Kidney (tissue), 14 donors: ENCODE measurements around the gene HTR3B. TPM values are rescaled to one million over a fixed set of nuclear protein-coding genes. Genes with fewer than 3 reads are reported as not detected.
"Not testable (repeated sequence)": the region's sequence is repeated elsewhere in the genome, so short reads cannot be mapped to it uniquely, and the experiment has no call there.

Experiments used
- DNase-seq, 5 donors: peaks; one replicate each; pipeline ENCODE4 v3.0.0-alpha.2; 2013 to 2020
- FAIRE-seq: peaks from 2 replicates; lab custom pipeline; 2012; peaks lifted over from hg19 to GRCh38; lab: Jason Lieb, UNC
- H3K27ac ChIP-seq, 2 donors: one replicate each; pipeline ENCODE4 v1.7.0; 2013; ENCODE audit warnings: low read depth in 2 of 2, low read length in 2 of 2, inconsistent platforms in 1 of 2
- H3K27me3 ChIP-seq: one replicate; pipeline ENCODE4 v1.7.1; 2013; ENCODE audit warnings: low read length, inconsistent platforms; ENCODE audit not compliant: control insufficient read depth, insufficient read depth
- H3K36me3 ChIP-seq, 3 donors: one replicate each; pipeline versions ENCODE4 v1.7.0 to v1.7.1; 2013; ENCODE audit warnings: low read length in 3 of 3, control low read depth in 1 of 3, inconsistent platforms in 1 of 3; ENCODE audit not compliant: insufficient read depth in 3 of 3, control insufficient read depth in 2 of 3
- H3K4me1 ChIP-seq, 3 donors: one replicate each; pipeline versions ENCODE4 v1.7.0 to v1.7.1; 2013; ENCODE audit warnings: low read length in 3 of 3, inconsistent platforms in 1 of 3, low read depth in 1 of 3; ENCODE audit not compliant: control insufficient read depth in 2 of 3, insufficient read depth in 2 of 3
- H3K4me3 ChIP-seq, 3 donors: one replicate each; pipeline versions ENCODE4 v1.7.0 to v1.8.1; 2013; ENCODE audit warnings: low read length in 3 of 3, control low read depth in 1 of 3, inconsistent platforms in 1 of 3
- H3K9ac ChIP-seq, 3 donors: one replicate each; pipeline versions ENCODE4 v1.7.0 to v1.7.1; 2013; ENCODE audit warnings: low read length in 3 of 3, control low read depth in 1 of 3, inconsistent platforms in 1 of 3
- H3K9me3 ChIP-seq, 3 donors: one replicate each; pipeline versions ENCODE4 v1.7.0 to v1.7.1; 2013; ENCODE audit warnings: low read length in 3 of 3, control low read depth in 1 of 3, inconsistent platforms in 1 of 3; ENCODE audit not compliant: control insufficient read depth in 2 of 3, insufficient read depth in 1 of 3
- intact Hi-C: fragments of 100-400 bp; cut with DNase I; formaldehyde crosslinking; loops from one replicate; pipeline ENCODE4 v1.11.1; 2022
- polyA plus RNA-seq: library from polyadenylated mRNA; stranded (reverse); fragments of 350-450 nt; fragmentation: Illumina TruSeq; extraction: RNeasy Lipid Tissue Mini Kit (QIAGEN cat#74804); gene quantifications from one replicate; pipeline ENCODE4 v1.2.3, GENCODE V29; 2014; ENCODE audit warnings: low read depth, low replicate concordance; ENCODE audit not compliant: insufficient read depth
- total RNA-seq: library from RNA; stranded (reverse); fragmentation: NEBNext Ultra II Directional; extraction: Animal tissue kit (Norgen Biotek cat#: 25700); gene quantifications from one replicate; pipeline ENCODE4 v1.2.1, GENCODE V29; 2021
- TF ChIP-seq, protein P1 (sequence below): IDR thresholded peaks from 3 replicates; pipeline ENCODE4 v1.5.1; 2012; ENCODE audit warnings: mild to moderate bottlenecking, moderate library complexity, borderline replicate concordance; ENCODE audit not compliant: insufficient read depth; ENCODE audit errors: extremely low read depth
- donor health status: control.
- donor health status: control.
- donor health status: control.
- donor health status: control.
- donor health status: control.
- donor health status: DM: yes; HTN: yes; CAD: no.
- donor health status: Normal renal cell carcinoma (clear cell type).

HTR3B gene
- total and polyA plus RNA-seq, 2 donors from 2014 or later, result 0.16 TPM; not detected in 1

DNA sequence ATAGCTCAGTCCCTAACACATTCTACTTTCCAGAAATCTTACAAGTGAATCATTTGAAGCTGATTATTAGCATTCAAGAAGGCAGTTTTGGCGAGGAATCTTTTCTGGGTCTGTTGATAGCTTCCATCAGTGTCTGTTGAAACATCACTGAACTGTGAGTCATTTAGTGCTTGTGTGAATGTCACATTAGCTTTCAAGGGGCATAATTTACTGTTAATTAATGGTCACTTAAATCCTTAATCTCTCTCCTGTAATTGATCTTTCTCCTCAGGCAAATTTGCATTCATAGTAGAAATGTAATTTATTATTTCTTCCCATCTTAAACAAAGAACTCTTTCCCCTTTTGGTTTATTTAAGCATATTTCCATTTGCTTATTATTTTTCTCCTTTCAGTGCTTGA is 2.6 kb downstream of the HTR3B start:
- H3K9ac ChIP-seq, result no peak overlapping the region
- no peaks in the 10 kb centered on the region for H3K4me1 ChIP-seq
- TF ChIP-seq, protein P1, sequence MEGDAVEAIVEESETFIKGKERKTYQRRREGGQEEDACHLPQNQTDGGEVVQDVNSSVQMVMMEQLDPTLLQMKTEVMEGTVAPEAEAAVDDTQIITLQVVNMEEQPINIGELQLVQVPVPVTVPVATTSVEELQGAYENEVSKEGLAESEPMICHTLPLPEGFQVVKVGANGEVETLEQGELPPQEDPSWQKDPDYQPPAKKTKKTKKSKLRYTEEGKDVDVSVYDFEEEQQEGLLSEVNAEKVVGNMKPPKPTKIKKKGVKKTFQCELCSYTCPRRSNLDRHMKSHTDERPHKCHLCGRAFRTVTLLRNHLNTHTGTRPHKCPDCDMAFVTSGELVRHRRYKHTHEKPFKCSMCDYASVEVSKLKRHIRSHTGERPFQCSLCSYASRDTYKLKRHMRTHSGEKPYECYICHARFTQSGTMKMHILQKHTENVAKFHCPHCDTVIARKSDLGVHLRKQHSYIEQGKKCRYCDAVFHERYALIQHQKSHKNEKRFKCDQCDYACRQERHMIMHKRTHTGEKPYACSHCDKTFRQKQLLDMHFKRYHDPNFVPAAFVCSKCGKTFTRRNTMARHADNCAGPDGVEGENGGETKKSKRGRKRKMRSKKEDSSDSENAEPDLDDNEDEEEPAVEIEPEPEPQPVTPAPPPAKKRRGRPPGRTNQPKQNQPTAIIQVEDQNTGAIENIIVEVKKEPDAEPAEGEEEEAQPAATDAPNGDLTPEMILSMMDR, result no peak
- H3K36me3 ChIP-seq, result no peaks in the 10 kb centered on the region
- DNase-seq, result no peak
- H3K4me3 ChIP-seq, result no peak overlapping the region
- H3K9me3 ChIP-seq, result no peaks in the 10 kb centered on the region
- H3K27me3 ChIP-seq, result no peaks in the 10 kb centered on the region
- no peak for FAIRE-seq
- no peak overlapping the region for H3K27ac ChIP-seq
- intact Hi-C loops, result no loop called here

- FAIRE-seq (no peak), DNase-seq (no peak)
- Histone ChIP-seq H3K4me3 (no peak overlapping the region), H3K9me3 (no peaks in the 10 kb centered on the region), H3K36me3 (no peaks in the 10 kb centered on the region), H3K27ac (no peak overlapping the region), H3K4me1 (no peaks in the 10 kb centered on the region), H3K27me3 (no peaks in the 10 kb centered on the region), H3K9ac (no peak overlapping the region)
- TF ChIP-seq, protein P1, result no peak
- intact Hi-C loops, result no loop called here
Observed at GRCh38 chr11:113907681-113908080, 3.1 kb downstream of the HTR3B start.

- DNase-seq, result no peak
- no peak for FAIRE-seq
- Histone ChIP-seq H3K27ac (no peak overlapping the region), H3K36me3 (no peaks in the 10 kb centered on the region), H3K4me1 (no peaks in the 10 kb centered on the region), H3K27me3 (no peaks in the 10 kb centered on the region), H3K9me3 (no peaks in the 10 kb centered on the region), H3K9ac (no peak overlapping the region), H3K4me3 (no peak overlapping the region)
- TF ChIP-seq, protein P1, result no peak
- intact Hi-C loops, result no loop called here
Observed at GRCh38 chr11:113908098-113908497, 3.5 kb downstream of the HTR3B start.

DNA sequence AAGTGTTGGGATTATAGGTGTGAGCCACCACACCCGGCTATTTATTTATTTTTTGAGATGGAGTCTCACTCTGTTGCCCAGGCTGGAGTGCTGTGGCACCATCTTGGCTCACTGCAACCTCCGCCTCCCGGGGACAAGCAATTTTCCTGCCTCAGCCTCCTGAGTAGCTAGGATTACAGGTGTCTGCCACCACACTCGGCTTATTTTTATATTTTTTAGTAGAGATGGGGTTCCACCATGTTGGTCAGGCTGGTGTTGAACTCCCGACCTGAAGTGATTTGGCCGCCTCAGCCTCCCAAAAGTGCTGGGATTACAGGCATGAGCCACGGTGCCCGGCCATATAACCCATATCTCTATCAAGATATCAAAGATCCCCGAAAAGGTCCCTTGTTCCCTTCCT is 6.9 kb downstream of the HTR3B start:
- H3K27ac ChIP-seq, DNase-seq, intact Hi-C loops, H3K4me1 ChIP-seq, H3K9ac ChIP-seq, H3K4me3 ChIP-seq, H3K9me3 ChIP-seq, H3K27me3 ChIP-seq, FAIRE-seq, H3K36me3 ChIP-seq: not testable (repeated sequence)
